GM04503 (cell line): ENCODE data around the gene HNRNPC.
"Not testable (repeated sequence)": the region's sequence is repeated elsewhere in the genome, so short reads cannot be mapped to it uniquely, and the experiment has no call there.

Source experiments
- DNase-seq: peaks from one replicate; pipeline ENCODE4 v3.0.0-alpha.2; 2012; ENCODE audit warnings: low read depth

Gene HNRNPC

DNA sequence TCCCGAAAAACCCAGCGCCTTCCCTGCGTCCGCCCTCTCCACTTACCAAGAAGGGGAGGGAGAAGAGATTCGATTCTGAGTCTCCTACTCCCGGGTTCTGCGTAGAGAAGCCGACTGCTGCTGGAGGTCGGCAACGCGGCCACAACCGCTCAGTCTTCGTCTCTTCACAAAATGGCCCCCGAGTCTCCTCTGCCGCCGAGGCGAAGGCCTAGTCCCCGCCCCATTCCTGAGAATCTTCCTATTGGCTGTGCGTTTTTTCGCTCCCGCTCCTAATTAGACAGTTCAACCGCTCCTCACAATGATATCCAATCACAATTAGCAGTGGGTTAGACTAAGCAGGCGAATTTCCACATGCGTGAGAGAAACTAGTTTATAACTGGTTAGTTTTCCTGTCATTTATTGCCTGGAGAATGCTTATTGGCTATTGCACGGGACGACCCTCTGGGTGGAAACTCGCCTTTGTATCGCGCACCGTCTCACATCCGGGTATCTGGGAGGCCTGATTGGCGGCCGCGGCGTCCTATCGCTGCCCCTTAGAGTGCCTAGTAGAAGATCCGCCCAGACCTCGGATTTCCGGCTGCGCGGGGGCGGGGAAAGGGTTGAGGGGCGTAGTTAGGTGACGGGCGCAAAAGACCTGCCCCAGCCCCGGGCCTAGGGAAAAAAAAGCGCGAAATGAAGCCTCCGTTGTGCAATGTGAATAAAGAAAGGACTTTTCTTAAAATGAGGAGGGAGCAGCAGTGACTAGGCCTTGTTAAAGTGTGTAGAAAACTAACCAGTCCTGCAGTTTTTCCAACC lies at the start of gene HNRNPC:
Gene HNRNPC (minus strand): TSS at position 191 of the 795 bp plus-strand sequence. CDS start 35,249 bp downstream, outside the sequence.
- DNase-seq, result peak; percentile 100

DNA sequence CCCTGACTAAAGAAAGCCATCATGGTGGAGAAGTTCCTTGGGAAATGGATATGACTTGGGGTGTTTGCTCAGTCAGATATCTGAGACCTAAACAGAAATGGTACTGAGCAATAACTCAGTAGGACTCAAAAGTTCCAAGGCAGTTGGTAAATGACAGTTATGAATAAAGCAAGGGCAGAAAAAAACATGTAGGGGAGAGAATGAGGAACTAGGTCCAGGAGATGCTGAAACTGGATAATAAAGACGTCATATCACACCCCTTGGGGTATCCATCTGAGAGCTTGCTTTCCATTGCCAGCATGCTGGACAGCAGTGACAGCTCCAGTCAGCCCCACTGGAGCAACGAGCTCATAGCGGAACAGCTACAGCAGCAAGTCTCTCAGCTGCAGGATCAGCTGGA lies 48.2 kb upstream of the HNRNPC start:
- no peak for DNase-seq

DNA sequence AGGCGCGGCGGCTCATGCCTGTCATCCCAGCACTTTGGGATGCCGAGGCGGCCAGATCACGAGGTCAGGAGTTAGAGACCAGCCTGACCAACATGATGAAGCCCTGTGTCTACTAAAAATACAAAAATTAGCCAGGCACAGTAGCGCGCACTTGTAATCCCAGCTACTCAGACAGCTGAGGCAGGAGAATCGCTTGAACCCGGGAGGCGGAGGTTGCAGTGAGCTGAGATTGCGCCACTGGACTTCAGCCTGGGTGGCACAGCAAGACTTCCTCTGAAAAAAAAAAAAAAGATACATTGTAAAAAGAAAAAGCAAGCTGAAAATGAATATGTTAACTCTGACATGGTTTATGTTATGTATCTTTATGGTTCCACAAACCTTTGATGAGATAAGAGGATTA lies 44.3 kb upstream of the HNRNPC start:
- DNase-seq, result no peak

DNA sequence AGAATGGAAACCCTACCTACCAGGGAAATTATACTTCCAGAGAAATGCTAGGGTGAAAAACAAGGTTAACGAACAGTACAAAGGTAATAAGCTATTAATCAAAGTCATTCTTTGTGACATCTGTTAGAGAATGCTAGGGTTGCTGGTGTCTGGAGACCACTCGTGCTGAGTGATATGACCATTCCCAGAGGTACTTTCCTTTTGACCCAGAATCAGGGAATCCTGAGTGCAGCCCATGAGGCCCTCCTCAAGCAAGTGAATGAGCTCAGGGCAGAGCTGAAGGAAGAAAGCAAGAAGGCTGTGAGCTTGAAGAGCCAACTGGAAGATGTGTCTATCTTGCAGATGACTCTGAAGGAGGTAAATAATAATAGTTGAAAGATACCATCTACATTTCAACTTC lies 42.4 kb upstream of the HNRNPC start:
- no peak for DNase-seq

DNA sequence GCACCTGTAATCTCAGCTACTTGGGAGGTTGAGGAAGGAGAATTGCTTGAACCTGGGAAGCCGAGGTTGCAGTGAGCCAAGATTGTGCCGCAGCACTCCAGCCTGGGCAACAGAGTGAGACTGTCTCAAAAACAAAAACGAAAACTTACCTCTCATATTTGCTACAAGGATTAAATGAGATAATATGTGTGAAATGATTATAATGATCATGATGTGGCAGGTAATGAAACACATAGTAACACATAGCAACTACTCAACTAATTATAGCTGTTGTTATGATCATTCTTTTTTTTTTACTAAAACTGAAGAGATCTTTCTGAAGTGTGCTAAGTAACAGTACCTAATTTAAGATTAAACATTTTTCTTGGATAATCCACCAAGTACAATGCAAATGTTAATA lies 40.7 kb upstream of the HNRNPC start:
- no peak for DNase-seq

DNA sequence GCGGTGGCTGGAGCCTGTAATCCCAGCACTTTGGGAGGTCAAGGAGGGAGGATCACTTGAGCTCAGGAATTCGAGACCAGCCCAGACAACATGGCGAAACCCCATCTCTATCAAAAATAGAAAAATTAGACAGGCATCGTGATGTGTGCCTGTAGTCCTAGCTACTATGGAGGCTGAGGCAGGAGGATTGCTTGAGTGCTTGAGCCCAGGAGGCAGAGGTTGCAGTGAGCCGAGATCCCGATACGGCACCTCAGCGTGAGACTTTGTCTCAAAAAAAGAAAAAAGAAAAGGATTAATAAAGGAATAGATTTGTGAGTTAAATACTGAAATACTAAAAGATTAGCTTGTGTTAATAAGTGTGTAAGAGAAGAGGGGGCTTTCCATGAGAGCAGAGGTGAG lies 40.0 kb upstream of the HNRNPC start:
- no peak for DNase-seq

DNA sequence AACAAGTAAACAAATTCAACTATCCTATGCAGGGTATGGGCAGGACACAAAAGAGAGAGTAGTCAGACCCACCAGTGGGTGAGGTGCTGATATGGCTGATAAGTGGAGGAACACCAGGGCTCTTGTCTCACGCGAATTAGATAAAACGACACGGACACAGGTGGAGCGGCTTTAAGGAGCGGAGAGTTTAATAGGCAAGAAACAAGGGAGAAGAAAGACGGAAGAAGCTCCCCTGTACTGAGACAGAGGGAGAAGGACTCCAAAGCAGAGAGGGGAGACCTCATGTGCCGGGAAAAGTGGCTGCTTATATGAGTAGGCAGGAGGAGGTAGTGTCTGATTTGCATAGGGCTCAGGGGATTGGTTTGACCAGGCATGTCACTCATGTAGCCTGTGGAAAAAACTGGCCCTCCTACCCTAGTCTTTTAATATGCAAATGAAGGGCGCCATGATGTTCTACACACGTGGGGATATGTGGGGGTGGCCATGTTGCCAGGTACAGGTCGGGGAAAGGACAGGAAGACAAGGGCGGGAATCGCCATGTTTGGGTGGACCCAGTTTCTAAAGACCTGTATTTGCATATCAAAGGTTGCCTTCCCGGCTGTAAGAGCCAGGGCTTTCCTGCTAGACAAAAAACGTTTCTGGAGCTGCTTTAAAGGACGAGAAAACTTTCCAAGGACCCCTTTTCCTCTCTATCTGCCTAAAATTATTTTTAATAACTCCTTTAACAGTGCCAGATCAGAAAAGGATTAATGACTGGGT lies 39.4 kb upstream of the HNRNPC start:
- no peak for DNase-seq

DNA sequence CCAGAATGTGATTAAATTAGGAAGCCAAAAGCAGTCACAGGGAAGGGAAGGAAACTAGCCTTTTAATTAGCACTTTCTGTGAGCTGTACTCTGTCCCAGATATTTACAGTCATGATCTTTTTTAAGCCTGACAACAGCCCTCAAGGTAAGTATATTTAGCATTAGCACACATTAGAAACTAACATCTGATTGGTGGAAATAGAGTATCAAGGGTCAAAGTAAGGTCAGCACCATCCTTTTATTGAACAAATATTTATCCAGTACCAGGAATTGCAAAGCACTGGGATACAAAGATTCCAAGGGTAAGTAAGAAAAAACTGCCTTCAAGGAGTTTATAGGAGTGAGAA lies 38.9 kb upstream of the HNRNPC start:
- no peak for DNase-seq

DNA sequence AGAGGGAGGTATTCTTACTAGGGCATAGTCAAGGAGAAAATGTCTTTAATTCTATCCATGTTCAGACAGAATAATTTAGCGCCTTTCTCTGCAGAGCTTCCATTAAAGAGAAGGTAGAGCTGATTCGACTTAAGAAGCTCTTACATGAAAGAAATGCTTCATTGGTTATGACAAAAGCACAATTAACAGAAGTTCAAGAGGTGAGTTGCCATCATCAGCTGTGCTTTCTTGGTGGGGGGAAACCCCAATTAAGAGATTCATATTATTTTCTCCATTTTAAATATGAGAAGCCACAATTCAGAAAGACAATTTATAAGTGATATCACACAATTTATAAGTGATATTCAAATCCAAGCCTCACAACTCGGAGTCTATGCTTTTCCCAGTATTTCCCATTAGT lies 38.4 kb upstream of the HNRNPC start:
- no peak for DNase-seq

DNA sequence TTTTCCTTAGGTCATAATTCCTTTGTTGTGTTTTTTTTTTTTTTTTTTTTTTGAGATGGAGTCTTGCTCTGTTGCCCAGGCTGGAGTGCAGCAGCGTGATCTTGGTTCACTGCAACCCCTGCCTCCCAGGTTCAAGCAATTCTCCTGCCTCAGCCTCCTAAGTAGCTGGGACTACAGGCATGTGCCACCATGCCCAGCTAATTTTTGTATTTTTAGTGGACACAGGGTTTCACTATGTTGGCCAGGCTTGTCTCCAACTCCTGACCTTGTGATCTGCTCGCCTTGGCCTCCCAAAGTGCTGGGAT lies 33.5 kb upstream of the HNRNPC start:
- not testable (repeated sequence) for DNase-seq

DNA sequence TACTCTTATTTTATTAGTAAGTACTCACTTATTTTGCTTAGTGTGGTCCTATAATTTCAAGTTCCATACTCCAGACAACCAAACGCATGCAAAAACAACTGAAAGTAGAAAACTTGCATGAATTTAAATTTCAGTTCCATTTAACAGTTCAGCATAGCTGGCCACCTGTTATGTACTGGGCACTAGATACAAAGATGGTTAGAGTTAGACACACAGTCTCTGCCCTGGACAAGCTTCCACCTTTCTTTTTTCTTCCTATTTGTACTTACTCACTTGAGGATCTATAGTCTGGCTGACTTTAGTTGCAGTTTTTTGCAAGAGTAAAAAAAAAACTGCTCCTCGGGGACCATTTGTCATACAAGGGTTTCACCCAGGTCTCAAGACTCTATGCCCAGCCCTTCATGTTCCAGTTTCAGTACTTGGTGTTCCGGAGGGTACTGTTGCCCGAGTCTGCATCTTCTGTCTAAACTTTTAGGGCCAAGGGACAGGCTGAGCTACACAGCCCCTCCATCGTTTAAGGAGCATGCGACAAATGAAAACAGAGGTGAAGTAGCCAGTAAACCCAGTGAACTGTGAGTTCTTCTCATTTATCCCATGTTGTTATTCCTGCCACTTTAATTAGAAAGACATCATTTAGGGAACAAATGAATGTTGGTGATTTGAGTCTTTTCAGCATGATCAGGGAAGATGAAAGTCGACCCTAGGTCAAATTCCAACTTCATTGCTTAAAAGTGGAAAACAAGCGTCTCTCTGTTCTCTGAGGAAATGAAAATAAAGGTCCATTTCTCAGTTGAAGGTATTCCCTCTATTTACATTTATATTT lies 33.0 kb upstream of the HNRNPC start:
- no peak for DNase-seq

DNA sequence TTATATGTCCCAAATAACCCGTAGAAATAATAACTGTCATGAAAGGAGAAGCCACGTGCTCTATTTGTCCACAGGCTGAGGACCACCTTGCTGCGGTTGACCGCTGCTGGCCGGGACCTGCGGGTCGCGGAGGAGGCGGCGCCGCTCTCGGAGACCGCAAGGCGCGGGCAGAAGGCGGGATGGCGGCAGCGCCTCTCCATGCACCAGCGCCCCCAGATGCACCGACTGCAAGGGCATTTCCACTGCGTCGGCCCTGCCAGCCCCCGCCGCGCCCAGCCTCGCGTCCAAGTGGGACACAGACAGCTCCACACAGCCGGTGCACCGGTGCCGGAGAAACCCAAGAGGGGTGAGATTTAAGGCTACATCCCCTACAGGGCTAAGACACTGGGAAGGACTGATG lies 31.6 kb upstream of the HNRNPC start:
- no peak for DNase-seq

DNA sequence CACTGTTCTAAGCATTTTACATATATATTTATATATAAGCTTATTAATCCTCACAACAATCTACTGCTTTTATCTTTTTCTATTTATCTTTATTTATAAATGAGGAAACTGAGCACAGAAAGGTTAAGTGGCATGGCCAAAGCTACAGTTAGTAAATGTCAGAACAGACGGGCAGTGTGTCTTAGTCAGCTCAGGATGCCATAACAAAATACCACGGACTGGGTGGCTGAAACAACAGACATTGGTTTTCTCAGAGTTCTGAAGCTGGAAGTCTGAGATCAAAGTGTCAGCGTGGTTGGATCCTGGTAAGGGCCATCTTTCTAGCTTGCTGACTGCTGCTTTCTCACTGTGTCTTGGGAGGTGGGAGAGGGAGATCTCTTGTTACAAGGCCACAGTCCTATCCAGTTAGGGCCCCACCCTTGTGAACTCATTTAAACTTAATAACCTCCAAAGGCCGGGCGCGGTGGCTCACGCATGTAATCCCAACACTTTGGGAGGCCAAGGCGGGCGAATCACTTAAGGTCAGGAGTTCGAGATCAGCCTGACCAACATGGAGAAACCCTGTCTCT lies 30.4 kb upstream of the HNRNPC start:
- DNase-seq, result no peak

DNA sequence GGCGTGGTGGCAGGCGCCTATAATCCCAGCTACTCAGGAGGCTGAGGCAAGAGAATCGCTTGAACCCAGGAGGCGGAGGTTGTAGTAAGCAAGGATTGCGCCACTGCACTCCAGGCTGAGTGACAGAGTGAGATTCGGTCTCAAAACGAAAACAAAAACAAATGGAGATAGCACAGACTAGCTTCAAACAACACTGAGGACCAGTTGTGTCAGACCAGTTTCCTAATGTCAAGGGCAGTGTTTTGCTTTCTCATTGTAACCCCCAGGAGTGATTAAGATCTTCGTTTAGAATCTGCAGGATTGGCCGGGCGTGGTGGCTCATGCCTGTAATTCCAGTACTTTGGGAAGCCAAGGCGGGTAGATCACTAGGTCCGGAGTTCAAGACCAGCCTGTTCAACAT lies 29.1 kb upstream of the HNRNPC start:
- no peak for DNase-seq

DNA sequence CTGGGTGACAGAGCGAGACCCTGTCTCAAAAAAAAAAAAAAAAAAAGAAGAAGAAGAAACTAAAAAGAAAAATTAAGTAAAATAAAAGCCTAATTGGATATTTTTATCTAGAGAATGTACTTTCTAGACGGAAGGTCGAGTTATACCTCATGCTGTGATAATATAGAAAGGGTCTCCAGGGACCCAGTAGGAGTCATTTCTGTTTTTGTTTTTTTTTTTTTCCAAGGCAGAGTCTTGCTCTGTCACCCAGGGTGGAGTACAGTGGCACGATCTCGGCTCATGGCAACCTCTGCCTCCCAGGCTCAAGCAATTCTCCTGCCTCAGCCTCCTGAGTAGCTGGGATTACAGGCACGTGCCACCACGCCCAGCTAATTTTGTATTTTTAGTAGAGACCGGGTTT lies 24.8 kb upstream of the HNRNPC start:
- DNase-seq, result not testable (repeated sequence)

DNA sequence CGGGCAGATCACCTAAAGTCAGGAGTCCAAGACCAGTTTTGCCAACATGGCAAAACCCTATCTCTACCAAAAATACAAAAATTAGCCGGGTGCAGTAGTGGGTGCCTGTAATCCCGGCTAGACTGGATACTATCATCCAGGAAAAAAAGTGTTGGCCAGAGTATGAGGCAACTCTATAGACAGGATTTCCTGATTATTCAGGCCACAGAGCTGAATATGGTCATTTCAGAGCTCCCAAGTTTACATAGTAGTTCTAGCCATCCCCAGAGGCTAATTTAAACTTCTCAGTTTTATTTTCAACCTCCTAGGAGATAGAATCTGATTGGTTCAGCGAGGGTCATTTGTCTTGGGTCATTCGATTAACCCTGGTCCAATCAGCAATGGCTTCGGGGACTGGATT lies 17.9 kb upstream of the HNRNPC start:
- DNase-seq, result no peak

DNA sequence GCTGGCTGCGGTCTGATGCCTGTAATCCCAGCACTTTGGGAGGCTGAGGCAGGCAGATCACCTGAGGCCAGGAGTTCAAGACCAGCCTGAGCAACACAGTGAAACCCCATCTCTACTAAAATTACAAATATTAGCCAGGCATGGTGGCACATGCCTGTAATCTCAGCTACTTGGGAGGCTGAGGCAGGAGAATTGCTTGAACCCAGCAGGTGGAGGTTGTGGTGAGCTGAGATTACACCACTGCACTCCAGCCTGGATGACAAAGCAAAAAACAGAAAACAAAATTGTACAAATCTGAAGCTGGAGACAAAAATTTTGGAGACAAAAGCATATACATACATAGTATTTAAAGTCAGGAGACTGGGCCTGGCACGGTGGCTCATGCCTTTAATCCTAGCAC lies 17.3 kb upstream of the HNRNPC start:
- DNase-seq, result not testable (repeated sequence)

DNA sequence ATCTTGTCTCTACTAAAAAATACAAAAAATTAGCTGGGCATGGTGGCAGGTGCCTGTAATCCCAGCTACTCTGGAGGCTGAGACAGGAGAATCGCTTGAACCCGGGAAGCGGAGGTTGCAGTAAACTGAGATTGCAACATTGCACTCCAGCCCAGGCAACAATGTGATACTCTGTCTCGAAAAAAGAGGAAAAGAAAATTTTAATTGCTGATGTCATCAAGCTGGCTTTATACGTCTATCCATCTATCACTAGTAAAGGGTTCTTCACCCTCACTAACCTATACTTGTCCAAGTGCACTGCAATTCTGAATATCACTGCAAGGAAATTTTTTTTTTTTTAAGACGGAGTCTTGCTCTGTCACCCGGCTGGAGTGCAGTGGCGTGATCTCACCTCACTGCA lies 12.7 kb upstream of the HNRNPC start:
- DNase-seq, result not testable (repeated sequence)

DNA sequence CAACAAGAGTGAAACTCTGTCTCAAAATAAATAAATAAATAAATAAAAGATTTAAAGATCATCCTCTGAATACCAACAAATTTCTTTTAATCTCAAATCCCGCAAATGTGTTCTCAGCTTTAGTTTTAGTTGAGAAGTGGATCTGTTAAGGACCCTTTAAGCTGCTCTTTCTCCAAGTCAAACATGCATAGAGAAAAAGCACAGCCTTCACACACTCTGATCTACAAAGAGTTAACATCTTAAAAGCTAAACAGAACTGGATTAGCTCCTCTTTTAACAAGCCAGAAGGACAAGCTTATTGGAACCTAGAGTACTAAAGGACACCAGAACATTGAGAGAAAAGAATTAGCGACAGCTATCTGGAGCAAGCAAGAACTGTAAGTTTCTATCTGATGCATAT lies 10.5 kb upstream of the HNRNPC start, which contains the start of gene RPGRIP1:
Gene RPGRIP1 (plus strand): TSS at position 301 of the 400 bp plus-strand sequence. CDS start 7,894 bp downstream, outside the sequence.
- no peak for DNase-seq

DNA sequence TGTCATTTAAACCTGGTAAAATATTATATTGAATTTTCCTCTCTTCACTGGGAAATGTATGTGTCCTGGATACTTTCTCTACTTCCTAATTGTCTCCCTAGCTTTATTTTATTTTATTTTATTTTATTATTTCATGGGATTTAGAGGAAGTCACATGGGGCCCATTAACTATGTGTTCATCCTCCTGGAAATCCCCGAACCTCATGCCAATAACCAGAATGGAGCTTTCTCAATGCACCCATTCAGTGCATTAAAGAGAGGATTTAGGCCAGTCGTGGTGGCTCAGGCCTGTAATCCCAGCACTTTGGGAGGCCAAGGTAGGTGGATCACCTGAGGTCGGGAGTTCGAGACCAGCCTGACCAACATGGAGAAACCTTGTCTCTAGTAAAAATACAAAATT lies 9.4 kb upstream of the HNRNPC start:
- DNase-seq, result no peak

DNA sequence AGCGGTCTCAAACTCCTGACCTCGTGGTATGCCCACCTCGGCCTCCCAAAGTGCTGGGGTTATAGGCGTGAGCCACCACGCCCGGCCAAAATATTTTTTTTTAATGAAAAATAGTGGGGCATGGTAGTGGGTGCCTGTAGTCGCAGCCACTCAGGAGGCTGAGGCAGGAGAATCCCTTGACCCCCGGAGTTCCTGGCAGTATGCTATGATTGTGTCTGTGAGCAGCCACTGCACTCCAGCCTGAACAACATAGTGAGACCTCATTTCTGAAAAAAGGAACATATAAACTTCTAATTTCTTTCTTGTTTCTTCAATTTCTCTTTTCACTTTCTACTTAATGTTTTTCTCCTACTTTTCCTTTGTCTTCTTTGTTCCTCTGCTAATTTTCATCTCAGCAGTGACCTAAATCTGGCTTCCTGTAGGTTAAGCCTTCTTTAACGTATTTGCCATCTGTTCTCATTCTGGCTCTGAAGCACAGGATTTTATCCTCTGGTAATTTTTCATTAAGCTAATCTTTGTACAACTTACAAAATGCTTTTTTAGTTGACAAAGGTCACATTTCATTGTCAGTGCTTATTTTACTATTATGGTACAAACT lies 6.1 kb upstream of the HNRNPC start:
- DNase-seq, result no peak

DNA sequence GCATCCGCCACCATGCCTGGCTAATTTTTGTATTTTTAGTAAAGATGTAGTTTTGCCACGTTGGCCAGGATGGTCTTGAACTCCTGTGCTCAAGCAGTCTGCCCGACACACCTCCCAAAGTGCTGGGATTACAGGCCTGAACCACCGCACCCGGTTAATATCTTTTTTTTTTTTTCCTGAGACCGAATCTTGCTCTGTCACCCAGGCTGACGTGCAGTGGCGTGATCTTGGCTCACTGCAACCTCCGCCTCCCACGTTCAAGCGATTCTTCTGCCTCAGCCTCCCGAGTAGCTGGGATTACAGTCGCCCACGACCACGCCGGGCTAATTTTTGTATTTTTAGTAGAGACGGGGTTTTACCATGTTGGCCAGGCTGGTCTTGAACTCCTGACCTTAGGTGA lies 3.4 kb upstream of the HNRNPC start:
- DNase-seq, result not testable (repeated sequence)
